Measurements from ENCODE around the gene TFDP2. TPM values are rescaled to one million over a fixed set of nuclear protein-coding genes. Genes with fewer than 3 reads are reported as not detected.
"Not testable (repeated sequence)": the region's sequence is repeated elsewhere in the genome, so short reads cannot be mapped to it uniquely, and the experiment has no call there.

Gene TFDP2
- total RNA-seq, 1 experiment from 2014 or later: 76.0 TPM

GRCh38 chr3:141926929-141927328, 222.4 kb downstream of the TFDP2 start:
- no peak overlapping the region for H3K14ac ChIP-seq (ENCODE audit: insufficient read depth, low read length)
- no peaks in the 10 kb centered on the region for H3K27me3 ChIP-seq (ENCODE audit: insufficient read depth, low read length)
- no peak overlapping the region for H2BK5ac ChIP-seq (ENCODE audit: insufficient read length, low read length)
- no peak overlapping the region for H4K91ac ChIP-seq (ENCODE audit: insufficient read length, low read depth, low read length)
- no peak overlapping the region for H3T11ph ChIP-seq (ENCODE audit: low read length)
- H3K27ac ChIP-seq (ENCODE audit: insufficient read length, low read depth, low read length): no peak overlapping the region
- no peak overlapping the region for H2BK15ac ChIP-seq (ENCODE audit: low read depth, low read length)
- no peak overlapping the region for H3K23ac ChIP-seq (ENCODE audit: insufficient read length, low read depth, low read length)
- no peak overlapping the region for H3K4me2 ChIP-seq (ENCODE audit: insufficient read depth, insufficient read length, low read length)
- no peak overlapping the region for H3K4ac ChIP-seq (ENCODE audit: low read depth, low read length)
- Mint-ChIP-seq H3K4me1 (peaks cover 7 to 10% of the 10 kb centered on the region in 2 experiments), H3K9me3 (no peaks in the 10 kb centered on the region; a peak in 1 of 5 replicates), H3K27me3 (ENCODE audit: low read depth) (no peaks in the 10 kb centered on the region), H3K27ac (no peak overlapping the region), H3K4me3 (no peak overlapping the region), H3K36me3 (ENCODE audit: insufficient read depth in 1 of 3, low read depth in 3 of 3) (peaks cover 36 to 54% (median 50%) of the 10 kb centered on the region in 3 experiments)
- no peak for TF ChIP-seq CTCF (conservative IDR thresholded peaks at IDR 0.05)
- H4K8ac ChIP-seq (replicated peaks; ENCODE audit: insufficient read length, low read depth, low read length): no peak overlapping the region
- H2AFZ ChIP-seq (ENCODE audit: low read length): no peak overlapping the region
- H3K9me3 ChIP-seq (ENCODE audit: control insufficient read depth, low read depth, low read length): no peaks in the 10 kb centered on the region
- H2AK5ac ChIP-seq (ENCODE audit: insufficient read length, low read length): no peak overlapping the region
- no peak overlapping the region for H3K56ac ChIP-seq (ENCODE audit: insufficient read length, low read depth, low read length)
- no peak for DNase-seq
- H3K79me2 ChIP-seq (ENCODE audit: insufficient read depth, low read length): no peaks in the 10 kb centered on the region
- no peak overlapping the region for H2BK20ac ChIP-seq (ENCODE audit: low read depth, low read length, poor library complexity, severe bottlenecking)
- H3K4me1 ChIP-seq (ENCODE audit: insufficient read depth, low read length): no peaks in the 10 kb centered on the region
- no peaks in the 10 kb centered on the region for H4K20me1 ChIP-seq (ENCODE audit: control insufficient read depth, insufficient read depth, insufficient read length)
- H3K9ac ChIP-seq (ENCODE audit: extremely low read depth, insufficient read length, low read length): no peak overlapping the region
- no peak overlapping the region for H2BK120ac ChIP-seq (ENCODE audit: low read depth, low read length, poor library complexity, severe bottlenecking)
- WGBS (ENCODE audit: extremely low coverage, insufficient read length, low lambda C conversion rate): no CpG with 5 or more reads among the region's 9 CpGs
- no peak overlapping the region for H2BK12ac ChIP-seq (ENCODE audit: insufficient read length, low read depth, low read length)
- H4K5ac ChIP-seq (ENCODE audit: insufficient read length, low read depth, low read length): no peak overlapping the region
- H3K79me1 ChIP-seq (ENCODE audit: insufficient read depth, low read depth, low read length, poor library complexity, severe bottlenecking): no peaks in the 10 kb centered on the region
- no peaks in the 10 kb centered on the region for H3K23me2 ChIP-seq (ENCODE audit: insufficient read length, low read depth, low read length, poor library complexity, severe bottlenecking)
- H3K18ac ChIP-seq (ENCODE audit: insufficient read length, low read depth, low read length): no peak overlapping the region

- H3K23ac ChIP-seq (ENCODE audit: insufficient read length, low read depth, low read length); H4K20me1 ChIP-seq (ENCODE audit: control insufficient read depth, insufficient read depth, insufficient read length); H4K5ac ChIP-seq (ENCODE audit: insufficient read length, low read depth, low read length); H4K91ac ChIP-seq (ENCODE audit: insufficient read length, low read depth, low read length); H3K23me2 ChIP-seq (ENCODE audit: insufficient read length, low read depth, low read length, poor library complexity, severe bottlenecking); H3K79me1 ChIP-seq (ENCODE audit: insufficient read depth, low read depth, low read length, poor library complexity, severe bottlenecking); H3K18ac ChIP-seq (ENCODE audit: insufficient read length, low read depth, low read length); H3T11ph ChIP-seq (ENCODE audit: low read length); H3K79me2 ChIP-seq (ENCODE audit: insufficient read depth, low read length); H2AK5ac ChIP-seq (ENCODE audit: insufficient read length, low read length); H4K8ac ChIP-seq (replicated peaks; ENCODE audit: insufficient read length, low read depth, low read length); H3K4me3 Mint-ChIP-seq; H3K27me3 ChIP-seq (ENCODE audit: insufficient read depth, low read length); H3K4ac ChIP-seq (ENCODE audit: low read depth, low read length); H3K4me2 ChIP-seq (ENCODE audit: insufficient read depth, insufficient read length, low read length); H2AFZ ChIP-seq (ENCODE audit: low read length); H3K27ac ChIP-seq (ENCODE audit: insufficient read length, low read depth, low read length); H3K9me3 Mint-ChIP-seq; H3K9ac ChIP-seq (ENCODE audit: extremely low read depth, insufficient read length, low read length); H3K27me3 Mint-ChIP-seq (ENCODE audit: low read depth); DNase-seq; H3K9me3 ChIP-seq (ENCODE audit: control insufficient read depth, low read depth, low read length); H3K56ac ChIP-seq (ENCODE audit: insufficient read length, low read depth, low read length); H2BK120ac ChIP-seq (ENCODE audit: low read depth, low read length, poor library complexity, severe bottlenecking); H3K14ac ChIP-seq (ENCODE audit: insufficient read depth, low read length); H3K4me1 ChIP-seq (ENCODE audit: insufficient read depth, low read length); H2BK12ac ChIP-seq (ENCODE audit: insufficient read length, low read depth, low read length); H2BK20ac ChIP-seq (ENCODE audit: low read depth, low read length, poor library complexity, severe bottlenecking); H2BK15ac ChIP-seq (ENCODE audit: low read depth, low read length); H2BK5ac ChIP-seq (ENCODE audit: insufficient read length, low read length): not testable (repeated sequence)
- Mint-ChIP-seq H3K27ac (peak overlapping the region in 2 of 3 experiments; percentile 32 to 55; a peak in 3 of 7 replicates), H3K36me3 (ENCODE audit: insufficient read depth in 1 of 3, low read depth in 3 of 3) (peaks cover 43 to 64% (median 57%) of the 10 kb centered on the region in 3 experiments), H3K4me1 (peaks cover 7 to 10% of the 10 kb centered on the region in 2 experiments)
- WGBS (ENCODE audit: extremely low coverage, insufficient read length, low lambda C conversion rate): no CpG with 5 or more reads among the region's 5 CpGs
Observed at GRCh38 chr3:141925677-141926076, 223.7 kb downstream of the TFDP2 start.
